K562 (cell line): ENCODE results near the gene CARS2. TPM values are rescaled to one million over a fixed set of nuclear protein-coding genes. Genes with fewer than 3 reads are reported as not detected.
A peak's percentile ranks its signal among the peaks of the same experiment; 100 is the strongest.

ENCODE experiments used
- CTCF ChIP-seq, 3 experiments: IDR thresholded peaks in 2 of 3; conservative IDR thresholded peaks in 1 of 3; 2 replicates each; pipeline ENCODE4 v1.5.1; 2011 to 2012; ENCODE audit warnings: low read length in 3 of 3, mild to moderate bottlenecking in 3 of 3, control low read depth in 2 of 3, improper control_type of control experiment in 1 of 3, inconsistent platforms in 1 of 3, low read depth in 1 of 3, mixed read lengths in 1 of 3, moderate library complexity in 1 of 3; ENCODE audit not compliant: insufficient read depth in 2 of 3
- GABPB1 ChIP-seq: sonication (generic); formaldehyde crosslinking; IDR thresholded peaks from 2 replicates; pipeline ENCODE4 v1.8.0; 2022; ENCODE audit warnings: mild to moderate bottlenecking, missing genetic modification reagents
- GTF2A2 ChIP-seq: IDR thresholded peaks from 2 replicates; pipeline ENCODE4 v1.6.1; 2016; ENCODE audit warnings: mild to moderate bottlenecking, missing genetic modification characterization, missing compliant biosample characterization
- HBP1 ChIP-seq: fragments of 450-650 bp; formaldehyde crosslinking; IDR thresholded peaks from 2 replicates; pipeline ENCODE4 v1.4.0; 2022; ENCODE audit warnings: missing genetic modification characterization
- MLX ChIP-seq, 2 experiments: fragments of 450-650 bp in 1 of 2; sonication (generic) in 1 of 2; formaldehyde crosslinking; conservative IDR thresholded peaks; 2 replicates each; pipeline versions ENCODE4 v1.4.0 to v1.8.1; 2020 to 2022; ENCODE audit warnings: mild to moderate bottlenecking in 1 of 2, missing genetic modification reagents in 1 of 2
- POLR2A ChIP-seq: fragments of 450-650 bp; conservative IDR thresholded peaks from 2 replicates; pipeline ENCODE4 v1.6.1; 2016
- POLR3G ChIP-seq: IDR thresholded peaks from 2 replicates; pipeline ENCODE4 v1.6.1; 2011; ENCODE audit not compliant: insufficient read length, insufficient replicate concordance; ENCODE audit errors: extremely low read depth
- SMC3 ChIP-seq: conservative IDR thresholded peaks from 2 replicates; pipeline ENCODE4 v1.6.1; 2011; ENCODE audit warnings: low read depth, low read length, improper control_type of control experiment; ENCODE audit not compliant: insufficient read depth
- SNRNP70 ChIP-seq: fragments of 200-400 bp; formaldehyde crosslinking; optimal IDR thresholded peaks from 2 replicates; pipeline ENCODE3; 2017; ENCODE audit warnings: low read depth, low read length
- STAT5B ChIP-seq: fragments of 250-450 bp; sonication (Bioruptor Pico); IDR thresholded peaks from 2 replicates; pipeline ENCODE4 v1.8.0; 2021; ENCODE audit warnings: mild to moderate bottlenecking, inconsistent platforms
- TFE3 ChIP-seq: fragments of 450-650 bp; formaldehyde crosslinking; IDR thresholded peaks from 2 replicates; pipeline ENCODE4 v1.4.0; 2020; ENCODE audit warnings: mild to moderate bottlenecking, mixed read lengths
- TRIM25 ChIP-seq: fragments of 450-650 bp; IDR thresholded peaks from 2 replicates; pipeline ENCODE4 v1.7.0; 2016; ENCODE audit warnings: borderline replicate concordance
- ZBTB1 ChIP-seq: sonication (generic); formaldehyde crosslinking; IDR thresholded peaks from 2 replicates; pipeline ENCODE4 v1.8.1; 2023; ENCODE audit warnings: missing genetic modification reagents, low read depth, mild to moderate bottlenecking, borderline replicate concordance
- ZC3H4 ChIP-seq: sonication (generic); formaldehyde crosslinking; IDR thresholded peaks from 2 replicates; pipeline ENCODE4 v1.9.0; 2021; ENCODE audit warnings: missing genetic modification reagents, borderline replicate concordance
- ZFP36 ChIP-seq: fragments of 150-350 bp; IDR thresholded peaks from 2 replicates; pipeline ENCODE4 v1.6.1; 2018; ENCODE audit warnings: low read length, low read depth; ENCODE audit not compliant: partially characterized antibody
- ZNF398 ChIP-seq: fragments of 250-450 bp; sonication (Bioruptor Pico); IDR thresholded peaks from 2 replicates; pipeline ENCODE4 v1.8.0; 2021; ENCODE audit warnings: moderate library complexity, mild to moderate bottlenecking, inconsistent platforms
- ZNF431 ChIP-seq: sonication (generic); formaldehyde crosslinking; IDR thresholded peaks from 2 replicates; pipeline ENCODE4 v1.8.0; 2022; ENCODE audit warnings: mild to moderate bottlenecking, missing genetic modification reagents
- polyA plus RNA-seq, 8 experiments: library from polyadenylated mRNA; depleted of rRNA in 4 of 8; stranded (reverse) in 5 of 8; unstranded in 3 of 8; fragments of >200 nt; fragmentation: Nextera tagmentation in 2 of 8; fragmentation: Illumina TruSeq in 1 of 8; extraction: Ambion mirVana in 2 of 8; extraction: Trizol in 1 of 8; gene quantifications; 2 replicates each; pipeline versions ENCODE4 v1.2.1 to v1.2.3, GENCODE V29; 2011 to 2014; ENCODE audit warnings: inconsistent platforms in 1 of 8, missing spikeins in 1 of 8
- total RNA-seq, 7 experiments: library from RNA; depleted of rRNA in 6 of 7; stranded (reverse); fragments of >200 nt in 6 of 7; fragmentation: Illumina TruSeq in 2 of 7; extraction: Trizol in 2 of 7; gene quantifications; 2 replicates each; pipeline versions ENCODE4 v1.2.1 to v1.2.3, GENCODE V29; 2011 to 2021; ENCODE audit warnings: low replicate concordance in 1 of 7

CARS2 gene
- total and polyA plus RNA-seq, 9 of the 15 experiments (the other 6 are each of a cell fraction or from before 2014, with no cell fraction given) = 1.7 to 37.4 (median 30.5) TPM

- TF ChIP-seq TRIM25 (no peak), ZC3H4 (CRISPR knock-in tag) (peak; percentile 99), MLX (CRISPR knock-in tag; conservative IDR thresholded peaks at IDR 0.05) (no peak), POLR2A (peak; percentile 99), SMC3 (no peak), CTCF (IDR thresholded peaks at IDR 0.05 in 2 of 3, conservative IDR thresholded peaks at IDR 0.05 in 1 of 3; ENCODE audit: insufficient read depth in 2 of 3, low read depth in 1 of 3, low read length in 3 of 3) (no peak; a peak in 1 of 6 replicates), ZNF398 (CRISPR knock-in tag) (no peak), POLR3G (no peak), SNRNP70 (no peak), GTF2A2 (tag) (peak; percentile 82; the same call in 1 of the 2 replicates), STAT5B (CRISPR knock-in tag) (no peak), GABPB1 (0 out of 2 replicates have a peak, but pooled peaks have one; percentile 30), HBP1 (CRISPR knock-in tag) (no peak), ZNF431 (no peak), ZFP36 (peak; percentile 68), ZBTB1 (CRISPR knock-in tag) (no peak), TFE3 (CRISPR knock-in tag) (no peak)
Observed at GRCh38 chr13:110714797-110715394, 9.0 kb upstream of the CARS2 start (continued).
